HG03066 (cell line): ENCODE data around the gene IP6K1.
"Not testable (repeated sequence)": the region's sequence is repeated elsewhere in the genome, so short reads cannot be mapped to it uniquely, and the experiment has no call there.

Experiments
- ATAC-seq: cut with Tn5 transposase; IDR thresholded peaks from one replicate; pipeline ENCODE4 v1.9.1; 2021; ENCODE audit warnings: low read depth; ENCODE audit not compliant: unreplicated experiment

Gene IP6K1

DNA sequence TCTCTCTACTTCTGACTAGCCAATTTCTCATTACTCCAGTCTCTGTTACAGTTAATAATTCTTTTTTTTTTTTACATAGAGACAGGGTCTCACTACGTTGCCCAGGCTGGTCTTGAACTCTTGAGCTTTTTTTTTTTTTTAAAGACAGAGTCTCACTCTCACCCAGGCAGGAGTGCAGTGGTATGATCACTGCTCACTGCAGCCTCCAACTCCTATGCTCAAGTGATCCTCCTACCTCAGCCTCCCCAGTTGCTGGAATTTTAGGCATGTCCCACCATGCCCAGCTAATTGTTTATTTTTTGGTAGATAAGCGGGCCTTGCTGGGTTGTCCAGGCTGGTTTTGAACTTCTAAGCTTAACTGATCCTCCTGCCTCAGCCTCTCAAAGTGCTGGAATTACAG lies 13.6 kb downstream of the IP6K1 start:
- ATAC-seq, result no peak

DNA sequence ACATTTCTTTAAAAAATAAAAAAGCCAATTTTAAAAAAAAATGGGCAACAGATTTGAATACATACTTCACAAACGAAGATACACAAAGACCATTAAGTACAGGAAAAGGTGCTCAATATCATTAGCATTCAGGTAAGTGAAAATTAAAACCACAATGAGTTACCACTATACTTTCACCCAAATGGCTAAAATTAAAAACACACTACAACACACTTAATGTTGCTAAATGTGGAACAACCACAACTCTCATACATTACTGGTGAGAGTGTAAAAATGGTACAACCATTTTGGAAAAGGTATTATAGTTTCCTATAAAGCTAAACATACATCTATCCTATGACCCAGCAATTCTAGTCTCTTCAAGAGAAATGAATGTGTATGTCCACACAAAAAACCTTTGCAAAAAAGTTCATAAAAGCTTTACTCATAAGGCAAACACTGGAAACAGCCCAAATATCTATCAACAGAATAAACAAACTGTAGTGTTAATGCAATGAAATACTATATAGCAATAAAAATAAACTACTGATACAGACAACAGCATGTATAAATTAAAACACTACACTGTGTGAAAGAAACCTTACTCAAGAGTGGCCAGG lies 14.9 kb downstream of the IP6K1 start:
- no peak for ATAC-seq

DNA sequence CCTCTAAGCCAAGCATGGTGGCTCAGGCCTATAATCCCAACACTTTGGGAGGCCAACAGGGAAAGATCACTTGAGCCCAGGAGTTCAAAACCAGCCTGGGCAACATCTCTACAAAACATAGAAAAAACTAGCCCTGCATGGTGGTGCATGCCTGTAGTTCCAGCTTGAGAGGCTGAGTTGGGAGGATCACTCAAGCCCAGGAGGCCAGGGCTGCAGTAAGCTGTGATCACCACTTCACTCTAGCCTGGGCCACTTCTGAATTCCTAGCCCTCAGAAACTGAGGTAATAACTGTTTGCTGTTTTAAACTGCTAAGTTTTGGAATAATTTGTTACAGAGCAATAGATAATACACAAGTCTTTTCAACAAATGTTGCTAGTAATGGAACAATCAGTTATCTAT lies 16.4 kb downstream of the IP6K1 start:
- no peak for ATAC-seq

DNA sequence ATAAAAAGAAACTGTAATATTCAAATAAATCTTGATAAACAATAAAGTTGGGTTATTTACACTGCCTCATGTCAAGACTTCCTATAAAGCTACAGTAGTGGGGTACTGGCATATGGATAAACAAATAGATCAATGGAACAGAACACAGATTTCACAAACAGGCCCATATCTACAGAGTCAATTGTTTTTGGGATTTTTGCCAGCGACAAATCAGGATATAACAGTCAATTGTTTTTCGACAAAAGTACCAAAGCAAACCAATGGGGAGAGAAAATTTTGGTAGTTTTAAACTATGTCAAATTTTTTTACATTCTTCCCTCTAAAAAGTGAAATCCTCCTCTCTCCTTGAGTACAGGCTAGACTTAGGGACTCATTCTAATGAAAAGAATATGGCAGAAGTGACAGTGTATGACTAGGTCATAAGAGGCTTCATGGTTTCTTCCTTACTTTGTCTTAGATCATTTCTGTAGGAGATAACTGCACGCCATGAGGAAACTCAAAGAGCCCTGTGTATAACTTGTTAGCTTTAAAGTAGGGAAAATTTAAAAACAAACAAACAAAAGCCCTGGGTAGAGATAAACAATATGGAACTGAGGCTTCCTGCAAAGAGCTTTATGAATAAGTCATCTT lies 16.9 kb downstream of the IP6K1 start:
- no peak for ATAC-seq

DNA sequence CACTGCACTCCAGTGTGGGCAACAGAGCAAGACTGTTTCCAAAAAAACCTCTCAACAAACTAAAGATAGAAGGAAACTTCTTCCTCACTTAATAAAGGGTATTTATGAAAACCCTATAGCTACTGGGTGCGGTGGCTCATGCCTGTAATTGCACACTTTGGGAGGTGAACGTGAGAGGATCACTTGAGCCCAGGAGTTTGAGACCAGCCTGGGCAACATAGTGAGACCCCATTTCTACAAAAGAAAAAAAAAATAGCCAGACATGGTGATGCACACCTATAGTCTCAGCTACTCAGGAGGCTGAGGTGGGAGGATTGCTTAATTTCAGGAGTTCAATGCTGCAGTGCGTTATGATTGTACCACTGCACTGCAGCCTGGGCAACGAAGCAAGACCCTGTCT lies 22.4 kb downstream of the IP6K1 start:
- ATAC-seq, result no peak

DNA sequence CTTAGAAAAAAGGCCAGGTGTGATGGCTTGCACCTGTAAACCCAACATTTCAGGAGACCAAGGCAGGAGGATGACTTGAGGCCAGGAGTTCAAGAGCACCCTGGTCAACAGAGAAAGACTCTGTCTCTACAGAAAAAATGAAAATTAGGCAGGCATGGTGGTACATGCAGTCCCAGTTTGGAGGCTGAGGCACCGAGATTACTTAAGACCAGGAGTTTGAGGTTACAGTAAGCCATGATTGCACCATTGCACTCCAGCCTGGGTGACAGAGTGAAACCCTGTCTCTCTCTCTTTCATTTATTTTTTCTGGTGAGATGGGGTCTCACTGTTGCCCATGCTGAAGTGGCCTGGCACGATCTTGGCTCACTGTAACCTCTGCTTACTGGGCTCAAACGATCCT lies 24.7 kb downstream of the IP6K1 start:
- ATAC-seq, result no peak

DNA sequence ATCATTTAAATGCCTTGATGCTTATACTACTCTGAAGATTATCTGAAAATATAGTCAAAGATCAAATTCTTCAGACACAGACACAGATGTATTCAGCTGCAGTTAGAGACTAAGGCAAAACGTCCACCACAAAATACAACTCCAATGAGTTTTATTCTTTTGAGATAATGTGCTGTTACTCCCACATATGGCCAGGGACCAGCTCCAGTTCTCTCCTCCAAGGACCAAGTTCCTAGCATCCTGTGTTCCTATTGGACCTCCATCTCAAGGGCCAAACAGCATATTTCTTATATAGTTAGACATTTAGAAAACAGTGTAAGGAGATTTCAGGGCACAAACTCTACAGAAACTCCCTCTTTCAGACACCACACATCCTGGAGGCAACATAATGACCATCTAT lies 27.1 kb downstream of the IP6K1 start:
- ATAC-seq, result no peak

DNA sequence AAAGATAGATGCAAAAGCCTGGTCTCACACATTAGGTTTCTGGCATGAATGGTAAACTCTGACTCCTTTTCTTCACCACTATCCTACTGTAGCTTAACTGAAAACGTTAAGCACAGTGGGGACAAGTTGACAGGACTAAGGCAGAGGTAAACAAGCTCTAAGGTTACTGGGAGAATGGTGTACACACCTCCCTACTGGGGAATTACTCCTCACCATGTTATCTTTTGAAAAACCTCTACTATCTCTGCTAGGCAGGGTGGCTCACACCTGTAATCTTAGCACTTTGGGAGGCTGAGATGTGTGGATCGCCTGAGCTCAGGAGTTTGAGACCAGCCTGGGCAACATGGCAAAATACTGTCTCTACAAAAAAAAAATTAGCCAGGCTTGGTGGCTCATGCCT lies 29.1 kb downstream of the IP6K1 start:
- ATAC-seq, result no peak

DNA sequence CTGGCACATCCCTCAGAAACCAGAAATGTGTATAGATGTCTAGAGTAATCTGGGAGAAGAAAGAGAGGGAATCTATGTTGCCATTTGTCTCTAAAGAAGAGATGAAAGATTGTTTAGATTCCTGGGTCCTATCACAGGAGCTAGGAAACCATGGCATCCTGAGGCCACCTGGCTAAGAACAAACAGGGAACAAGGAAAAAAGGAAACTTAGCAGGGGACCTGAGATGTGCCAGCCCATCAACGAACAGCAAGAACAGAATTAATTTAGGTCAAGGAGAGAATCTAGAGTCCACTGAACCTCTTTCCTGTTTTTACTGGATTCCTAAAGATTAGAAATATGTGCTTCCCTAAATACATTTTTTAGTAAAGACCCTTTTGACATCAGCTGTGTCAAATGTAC lies 30.3 kb downstream of the IP6K1 start:
- no peak for ATAC-seq

DNA sequence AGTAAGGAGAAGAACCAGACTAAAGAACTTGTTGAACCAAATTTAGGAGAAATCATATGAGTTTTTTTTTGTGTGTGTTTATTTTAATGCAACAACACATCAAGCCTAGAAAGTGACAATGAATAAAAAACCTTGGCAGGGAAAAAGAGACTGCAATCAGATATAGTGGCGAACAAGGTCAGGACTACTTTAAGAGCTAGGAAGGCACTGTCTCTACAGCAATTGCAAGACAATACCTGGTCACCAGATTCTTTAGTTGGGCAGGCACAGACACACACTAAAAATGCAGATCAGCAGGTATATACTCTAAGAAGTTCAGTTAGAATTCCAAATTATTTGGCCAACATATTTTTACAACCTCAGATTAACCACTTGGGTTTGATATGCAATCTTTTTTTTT lies 31.8 kb downstream of the IP6K1 start:
- no peak for ATAC-seq

DNA sequence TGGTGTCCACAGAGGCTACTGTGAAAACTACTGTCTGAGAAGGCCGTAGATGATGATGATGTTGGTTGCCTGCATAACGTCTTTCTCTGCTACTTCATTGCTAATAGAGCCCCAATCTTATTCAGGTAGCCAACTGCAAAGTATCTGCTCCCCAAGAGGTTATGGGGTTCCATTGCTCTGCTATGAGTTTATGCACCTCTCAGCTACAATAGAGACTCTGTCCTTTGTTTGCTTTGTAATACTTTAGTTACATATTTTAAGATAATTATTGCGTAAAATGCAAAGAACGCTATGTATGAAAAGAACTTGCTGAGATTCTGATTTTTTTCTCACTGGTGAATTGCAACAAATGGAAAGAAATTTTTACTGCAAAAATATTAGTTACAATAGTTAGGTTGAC lies 34.8 kb downstream of the IP6K1 start:
- no peak for ATAC-seq

DNA sequence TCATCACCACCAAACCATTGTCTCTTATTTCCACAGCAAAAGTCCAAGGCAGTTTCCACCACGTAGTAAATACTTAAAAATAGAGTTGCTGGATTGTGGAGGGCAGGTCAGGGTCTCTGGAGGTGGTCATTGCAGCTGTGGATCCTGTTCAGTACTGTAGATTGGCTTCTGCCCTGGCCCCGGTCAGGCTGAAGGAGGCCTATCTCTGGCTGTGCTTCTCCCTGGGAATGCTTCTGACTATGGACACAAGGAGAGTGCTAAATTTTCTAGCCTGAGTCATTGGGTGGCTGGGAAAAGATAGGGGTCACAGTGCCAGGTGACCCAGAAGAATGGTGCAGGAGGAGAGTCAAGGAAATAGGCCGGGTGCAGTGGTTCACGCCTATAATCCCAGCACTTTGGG lies 36.3 kb downstream of the IP6K1 start:
- no peak for ATAC-seq

DNA sequence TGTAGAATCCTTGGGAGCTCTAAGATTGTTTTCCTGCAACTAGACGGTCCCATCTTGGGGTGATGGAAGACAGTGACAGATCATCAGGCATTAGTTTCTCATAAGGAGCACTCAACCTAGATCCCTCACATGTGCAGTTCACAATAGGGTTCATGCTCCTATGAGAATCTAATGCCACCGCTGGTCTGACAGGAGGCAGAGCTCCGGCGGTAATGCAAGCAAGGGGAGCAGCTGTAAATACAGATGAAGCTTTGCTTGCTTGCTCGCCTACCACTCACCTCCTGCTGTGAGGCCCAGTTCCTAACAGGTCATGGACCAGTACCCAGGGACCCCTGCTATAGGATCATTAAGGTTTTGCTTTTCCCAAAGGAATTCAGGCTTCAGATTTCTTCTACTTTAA lies 37.5 kb downstream of the IP6K1 start:
- not testable (repeated sequence) for ATAC-seq

DNA sequence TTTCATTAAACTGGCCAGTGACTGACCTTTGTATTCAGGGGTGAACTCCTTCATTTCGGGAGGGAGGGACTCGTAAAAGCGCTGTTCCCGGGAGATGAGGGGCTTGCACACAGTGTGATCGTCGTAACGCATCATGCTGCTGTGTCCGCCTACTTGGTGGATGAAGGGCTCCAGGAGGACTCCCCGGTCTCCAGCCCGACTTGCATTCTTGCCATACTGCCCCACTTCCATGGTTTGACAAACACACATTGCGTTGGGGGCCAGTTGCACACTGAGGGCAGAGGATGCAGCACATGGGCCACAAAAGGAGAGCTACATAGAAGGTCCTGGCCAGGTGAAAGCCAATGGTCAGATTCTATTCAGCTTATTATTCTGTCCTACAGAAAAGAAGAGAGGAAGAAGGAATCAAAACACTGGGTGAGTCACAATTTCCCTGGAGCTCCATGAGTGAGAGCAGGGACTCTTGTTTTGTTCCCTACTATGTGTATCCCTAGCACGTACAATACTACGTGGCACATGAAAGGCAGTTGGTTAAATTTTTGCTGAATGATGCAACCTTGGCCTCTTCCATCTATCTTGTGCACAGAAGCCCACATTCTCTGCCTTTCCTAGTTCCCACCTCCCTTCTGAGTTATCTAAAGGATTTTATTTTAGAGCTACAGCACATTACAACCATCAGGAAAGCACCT lies 38.4 kb downstream of the IP6K1 start:
- no peak for ATAC-seq

DNA sequence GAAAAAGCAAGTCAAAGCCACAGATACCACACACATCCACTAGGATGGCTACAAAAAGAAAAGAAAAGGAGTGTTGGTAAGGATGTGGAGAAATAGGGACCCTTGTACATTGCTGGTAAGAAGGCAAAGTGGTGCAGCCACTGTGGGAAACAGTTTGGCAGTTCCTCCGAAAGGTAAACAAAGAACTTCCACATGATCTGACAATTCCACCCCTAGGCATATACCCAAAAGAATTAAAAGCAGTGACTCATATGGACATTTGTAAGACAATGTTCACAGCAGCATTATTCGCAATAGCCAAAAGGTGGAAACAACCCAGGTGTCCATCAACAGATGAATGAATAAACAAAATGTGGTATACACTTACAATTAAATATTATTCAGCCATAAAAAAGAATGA lies 40.4 kb downstream of the IP6K1 start:
- no peak for ATAC-seq

DNA sequence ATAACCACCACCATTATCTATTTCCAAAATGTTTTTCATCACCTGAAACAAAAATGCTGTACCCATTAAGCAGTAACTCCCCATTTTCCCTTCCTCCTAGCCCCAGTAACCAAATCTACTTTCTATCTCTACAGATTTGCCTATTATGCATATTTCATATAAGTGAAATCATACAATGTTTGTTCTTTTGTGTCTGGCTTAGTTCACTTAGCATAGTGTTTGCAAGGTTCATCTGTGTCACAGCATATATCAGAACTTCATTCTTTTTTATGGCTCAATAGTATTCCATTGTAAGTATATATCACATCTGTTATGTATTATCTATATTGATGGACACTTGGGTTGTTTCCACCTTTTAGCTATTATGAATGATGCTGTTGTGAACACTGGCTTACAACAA lies 45.9 kb downstream of the IP6K1 start:
- no peak for ATAC-seq

DNA sequence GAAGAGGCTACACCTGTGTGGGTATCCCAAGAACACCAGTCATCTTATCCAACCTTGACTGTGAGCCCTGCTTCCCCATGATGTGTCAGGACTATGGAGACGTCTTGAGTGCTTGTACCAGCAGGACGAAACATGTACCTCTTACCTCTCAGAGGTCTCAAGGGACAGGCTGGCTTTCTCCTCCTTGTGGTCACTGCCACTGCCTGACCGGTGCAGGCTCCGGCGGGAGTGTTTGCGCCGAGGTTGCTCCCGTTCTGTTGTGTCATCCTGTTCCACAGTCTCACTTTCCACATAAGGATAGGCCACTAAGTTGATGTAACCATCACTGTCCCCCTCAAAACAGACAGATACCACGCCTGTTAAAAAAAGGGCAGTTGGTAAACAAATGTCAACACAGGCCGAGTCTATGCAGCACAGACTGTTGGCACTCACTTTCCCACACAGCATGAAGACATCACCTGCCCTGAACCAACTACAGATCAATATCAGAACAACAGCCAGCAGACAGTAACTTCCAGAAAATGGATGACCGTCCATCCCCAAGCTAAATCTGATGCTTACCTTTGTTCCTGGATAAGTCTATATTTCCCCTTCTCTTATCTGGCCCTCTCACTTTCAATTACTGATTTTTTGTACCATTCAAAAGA lies 48.2 kb downstream of the IP6K1 start:
- ATAC-seq, result no peak

DNA sequence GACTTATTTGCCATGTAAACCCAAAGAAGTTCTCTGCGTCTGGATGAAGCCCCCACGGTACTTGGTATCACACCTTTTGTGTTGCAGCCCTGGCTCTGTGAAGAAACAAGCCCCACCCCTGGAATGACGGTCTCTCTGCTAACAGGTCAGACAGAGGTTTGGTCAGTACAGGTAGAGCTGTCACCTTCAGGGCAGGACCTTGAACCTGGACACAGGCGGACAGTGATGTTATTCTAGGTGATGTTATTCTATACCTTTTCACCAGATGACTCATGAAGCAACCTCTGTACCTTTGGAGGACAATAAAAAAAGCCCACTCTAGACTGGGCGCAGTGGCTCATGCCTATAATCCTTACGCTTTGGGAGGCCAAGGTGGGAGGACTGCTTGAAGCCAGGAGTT lies 51.6 kb downstream of the IP6K1 start:
- no peak for ATAC-seq

DNA sequence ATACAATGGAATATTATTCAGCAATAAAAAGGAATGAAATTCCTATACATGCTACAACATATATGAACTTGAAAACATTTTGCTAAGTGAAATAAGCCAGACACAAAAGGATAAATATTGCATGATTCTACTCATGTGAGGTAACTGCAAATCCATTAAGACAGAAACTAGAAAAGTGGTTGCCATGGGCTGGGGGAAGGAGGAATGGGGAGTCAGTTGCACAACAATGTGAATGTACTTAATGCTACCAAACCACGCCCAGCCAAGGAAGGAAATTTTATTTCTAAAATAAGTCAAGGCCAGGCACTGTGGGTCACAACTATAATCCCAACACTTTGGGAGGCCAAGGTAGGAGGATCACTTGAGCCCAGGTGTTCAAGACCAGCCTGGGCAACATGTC lies 52.8 kb downstream of the IP6K1 start:
- ATAC-seq, result no peak

DNA sequence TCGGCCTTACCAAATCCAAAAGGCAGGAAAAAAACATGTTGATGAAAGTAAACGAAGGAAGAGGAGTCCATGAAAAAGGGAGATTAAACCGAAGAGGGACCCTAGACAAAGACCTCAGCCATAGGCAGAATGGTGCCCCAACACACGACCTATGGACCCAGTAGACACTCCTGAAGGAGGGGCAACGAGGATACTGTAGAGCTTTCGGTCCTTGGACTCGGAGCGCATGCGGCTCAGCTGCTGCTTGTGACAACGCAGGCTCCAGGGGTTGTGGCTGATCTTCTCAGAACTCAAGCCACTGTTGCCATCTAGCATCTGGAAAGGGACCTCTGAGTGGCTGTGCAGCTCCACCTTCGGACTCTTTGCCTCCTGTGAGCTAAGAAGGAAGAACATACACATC lies 53.7 kb downstream of the IP6K1 start:
- no peak for ATAC-seq

DNA sequence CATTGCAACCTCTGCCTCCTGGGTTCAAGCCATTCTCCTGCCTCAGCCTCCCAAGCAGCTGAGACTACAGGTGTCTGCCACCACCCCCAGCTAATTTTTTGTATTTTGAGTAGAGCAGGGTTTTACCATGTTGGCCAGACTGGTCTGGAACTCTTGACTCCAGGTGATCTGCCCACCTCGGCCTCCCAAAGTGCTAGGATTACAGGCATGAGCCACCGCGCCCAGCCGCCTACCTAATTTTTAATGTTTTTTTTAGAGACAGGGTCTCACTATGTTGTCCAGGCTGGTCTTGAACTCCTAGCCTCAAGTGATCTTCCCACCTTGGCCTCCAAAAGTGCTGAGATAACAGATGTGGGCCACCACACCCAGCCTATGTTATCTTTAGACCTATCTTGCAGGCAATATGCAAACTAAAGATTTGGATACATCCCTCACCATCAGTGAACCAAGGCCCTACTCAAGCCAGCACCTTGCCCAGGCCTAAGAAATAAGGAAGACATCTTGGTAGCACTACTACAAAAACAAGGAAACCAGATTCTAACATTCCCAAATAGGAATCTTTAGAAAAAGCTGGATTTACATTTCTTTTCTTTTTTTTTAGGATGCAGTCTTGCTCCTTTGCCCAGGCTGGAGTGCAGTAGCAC lies 56.3 kb downstream of the IP6K1 start:
- no peak for ATAC-seq
